Fibroblast of the aortic adventitia (primary cell): ENCODE results near the gene CLEC4F. TPM values are rescaled to one million over a fixed set of nuclear protein-coding genes. Genes with fewer than 3 reads are reported as not detected.

Source experiments
- DNase-seq: peaks from one replicate; pipeline ENCODE4 v3.0.0-alpha.2; 2010; ENCODE audit warnings: low read depth
- H3K4me3 ChIP-seq: 2 replicates; pipeline ENCODE4 v1.5.1; 2011; ENCODE audit warnings: low read depth, mild to moderate bottlenecking, control low read depth, low read length, moderate library complexity
- CTCF ChIP-seq: IDR thresholded peaks from 2 replicates; pipeline ENCODE4 v1.5.1; 2011; ENCODE audit warnings: mild to moderate bottlenecking, low read length, control low read depth, inconsistent platforms; ENCODE audit not compliant: insufficient read depth
- total RNA-seq: library from RNA; depleted of rRNA; stranded (reverse); fragments of >200 nt; gene quantifications from 2 replicates; pipeline ENCODE4 v1.2.3, GENCODE V29; 2012; ENCODE audit warnings: low replicate concordance

The CLEC4F gene, protein sequence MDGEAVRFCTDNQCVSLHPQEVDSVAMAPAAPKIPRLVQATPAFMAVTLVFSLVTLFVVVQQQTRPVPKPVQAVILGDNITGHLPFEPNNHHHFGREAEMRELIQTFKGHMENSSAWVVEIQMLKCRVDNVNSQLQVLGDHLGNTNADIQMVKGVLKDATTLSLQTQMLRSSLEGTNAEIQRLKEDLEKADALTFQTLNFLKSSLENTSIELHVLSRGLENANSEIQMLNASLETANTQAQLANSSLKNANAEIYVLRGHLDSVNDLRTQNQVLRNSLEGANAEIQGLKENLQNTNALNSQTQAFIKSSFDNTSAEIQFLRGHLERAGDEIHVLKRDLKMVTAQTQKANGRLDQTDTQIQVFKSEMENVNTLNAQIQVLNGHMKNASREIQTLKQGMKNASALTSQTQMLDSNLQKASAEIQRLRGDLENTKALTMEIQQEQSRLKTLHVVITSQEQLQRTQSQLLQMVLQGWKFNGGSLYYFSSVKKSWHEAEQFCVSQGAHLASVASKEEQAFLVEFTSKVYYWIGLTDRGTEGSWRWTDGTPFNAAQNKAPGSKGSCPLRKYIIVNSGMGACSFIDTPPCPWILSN
- total RNA-seq: not detected in 2 replicates

GRCh38 chr2:70820499-70820898 is at the start of gene CLEC4F:
CLEC4F (minus strand) TSS chr2:70820599; CDS start chr2:70820523, 76 bp downstream.
- H3K4me3 ChIP-seq: no peak within 1 kb of the TSS
- no peak for TF ChIP-seq CTCF
- no peak for DNase-seq

- no peak for TF ChIP-seq CTCF
- no peak overlapping the region for H3K4me3 ChIP-seq
- no peak for DNase-seq
Observed at GRCh38 chr2:70868970-70869369, 48.6 kb upstream of the CLEC4F start.

DNA sequence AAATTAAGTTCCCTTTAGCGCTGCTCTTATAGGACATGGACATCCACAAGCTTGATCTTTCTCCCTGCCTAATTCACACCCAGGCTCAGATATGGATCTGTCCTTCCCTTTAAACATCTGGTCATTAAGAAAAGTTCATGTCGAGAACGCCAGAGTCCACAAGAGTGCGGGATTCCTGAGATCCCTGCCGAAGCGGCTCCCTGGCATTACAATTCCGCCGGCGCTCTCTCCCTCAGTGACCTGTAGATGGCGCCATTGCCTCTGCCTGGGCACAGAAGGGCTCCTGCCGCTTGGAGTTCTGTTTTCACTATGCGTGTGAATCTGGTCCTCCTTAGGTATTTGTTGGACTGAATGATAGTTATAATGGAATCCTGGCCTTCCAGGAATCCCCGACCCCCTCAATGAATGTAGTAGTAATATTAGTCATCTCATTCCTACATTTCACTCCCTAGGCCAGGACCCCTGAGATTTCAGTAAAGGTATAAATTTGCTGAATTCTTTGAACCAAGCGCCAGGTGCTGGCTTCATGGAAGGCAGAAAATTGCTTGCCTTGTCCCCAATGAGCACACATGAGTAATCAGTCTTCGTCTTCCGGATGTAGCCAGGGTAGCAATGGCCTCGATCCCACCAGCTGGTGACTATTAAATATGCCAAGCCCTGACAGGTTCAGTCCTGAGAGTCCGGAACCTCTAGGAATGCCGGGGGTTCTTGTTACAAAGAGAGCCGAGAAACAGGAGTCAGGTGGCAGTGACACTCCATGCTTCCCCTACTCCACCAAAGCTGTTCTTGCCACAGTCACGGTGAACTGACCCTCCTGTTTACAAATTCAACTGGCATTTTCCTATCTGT is 41.6 kb upstream of the CLEC4F start:
- peak; percentile 77 for DNase-seq
- peak; percentile 99 for TF ChIP-seq CTCF
- H3K4me3 ChIP-seq: no peak overlapping the region

DNA sequence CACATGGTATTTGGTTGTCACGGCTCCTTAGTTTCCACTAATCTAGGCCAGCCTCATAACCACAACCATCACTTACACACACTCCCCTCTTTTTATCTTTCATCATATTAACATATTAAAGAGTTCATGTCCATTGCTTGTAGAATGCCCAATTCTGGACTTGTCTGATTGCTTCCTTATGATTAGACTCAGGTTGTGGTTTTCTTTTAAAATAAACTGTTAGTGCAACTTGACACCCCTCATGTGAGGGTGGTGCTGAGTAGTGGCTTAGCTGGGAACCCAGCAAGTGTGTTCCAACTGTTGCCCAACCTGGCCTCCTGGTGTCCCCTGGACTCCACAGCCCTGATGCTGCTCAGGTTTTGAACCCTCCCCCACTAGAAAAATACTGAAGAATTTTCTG is 35.3 kb upstream of the CLEC4F start:
- no peak for DNase-seq
- no peak overlapping the region for H3K4me3 ChIP-seq
- no peak for TF ChIP-seq CTCF

- DNase-seq: no peak
- TF ChIP-seq CTCF: no peak
- H3K4me3 ChIP-seq: no peak overlapping the region
Observed at GRCh38 chr2:70854411-70854810, 34.0 kb upstream of the CLEC4F start.

DNA sequence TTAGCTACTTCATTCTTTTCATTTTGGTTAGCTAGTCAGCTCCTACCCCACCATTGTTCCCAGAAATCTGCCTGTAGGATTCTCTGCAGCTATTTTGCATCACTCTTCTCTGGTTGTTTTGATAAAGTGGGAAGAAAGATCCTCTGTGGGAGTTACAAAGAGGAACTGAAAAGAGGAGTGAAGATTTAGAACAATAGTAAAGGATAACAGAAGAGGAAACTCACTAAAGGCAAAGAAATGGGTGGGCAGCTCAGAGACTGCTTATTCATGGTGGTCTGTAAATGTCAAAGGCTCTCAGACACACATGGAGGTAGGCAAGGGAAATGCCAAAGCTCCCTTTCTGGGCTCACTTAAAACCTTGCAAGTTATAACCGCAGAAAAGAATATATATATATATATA is 32.4 kb upstream of the CLEC4F start:
- DNase-seq: no peak
- no peak for TF ChIP-seq CTCF
- no peak overlapping the region for H3K4me3 ChIP-seq
